GM19328 (cell line): ENCODE measurements around the gene RFX6.

Experiments
- ATAC-seq: cut with Tn5 transposase; IDR thresholded peaks from one replicate; pipeline ENCODE4 v1.9.1; 2021; ENCODE audit warnings: mild to moderate bottlenecking, moderate library complexity; ENCODE audit not compliant: unreplicated experiment

The RFX6 gene

DNA sequence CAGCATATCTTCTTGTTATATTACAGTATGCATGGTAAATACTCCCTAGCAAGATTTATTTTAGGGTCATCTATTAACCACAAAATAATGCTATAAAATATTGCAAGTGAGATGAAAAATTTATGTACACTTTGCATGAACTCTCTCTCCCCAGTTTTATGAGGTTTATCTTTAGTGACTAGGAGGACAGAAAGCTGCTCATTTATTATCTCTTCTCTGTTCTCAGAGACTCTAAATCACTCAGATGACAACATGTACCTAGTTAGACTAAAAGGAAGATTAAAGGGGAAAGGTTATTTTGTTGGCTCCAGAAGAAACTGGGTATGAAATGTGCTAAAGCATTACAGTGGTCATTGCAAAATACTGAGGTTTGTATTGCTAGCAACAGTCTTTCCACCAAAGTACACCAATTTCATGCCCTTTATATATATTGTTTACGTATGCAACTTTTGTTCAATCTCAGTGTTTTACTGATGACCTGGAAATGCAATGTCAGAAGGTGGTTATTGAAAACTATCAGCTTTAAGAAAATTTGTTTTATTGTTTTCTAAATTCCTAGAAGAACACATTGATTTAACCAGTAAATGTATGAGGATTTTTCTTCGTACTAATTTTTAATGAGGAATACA is 11.8 kb downstream of the RFX6 start:
- no peak for ATAC-seq

DNA sequence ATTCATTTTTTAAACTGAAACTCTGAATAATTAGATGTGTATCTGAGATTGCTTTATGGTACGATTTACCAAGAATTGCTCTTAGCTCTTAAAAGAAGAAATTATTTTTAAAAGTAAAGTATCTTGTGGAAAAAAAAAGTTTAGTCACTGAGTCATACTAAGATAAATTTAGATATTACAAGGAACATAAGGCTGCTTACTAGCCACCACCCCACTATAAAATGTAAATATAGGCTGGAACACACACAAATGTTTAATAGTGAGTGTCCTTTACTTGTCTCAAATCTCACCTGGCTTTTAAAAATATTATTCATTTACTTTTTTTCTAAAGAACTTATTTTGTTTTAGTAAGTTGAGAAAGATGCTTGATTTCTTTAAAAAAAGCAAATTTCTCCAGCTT is 17.6 kb downstream of the RFX6 start:
- no peak for ATAC-seq

- ATAC-seq, result no peak
Measured at GRCh38 chr6:116895935-116896334, 18.9 kb downstream of the RFX6 start.

- ATAC-seq, result no peak
Measured at GRCh38 chr6:116902634-116903033, 25.6 kb downstream of the RFX6 start.

DNA sequence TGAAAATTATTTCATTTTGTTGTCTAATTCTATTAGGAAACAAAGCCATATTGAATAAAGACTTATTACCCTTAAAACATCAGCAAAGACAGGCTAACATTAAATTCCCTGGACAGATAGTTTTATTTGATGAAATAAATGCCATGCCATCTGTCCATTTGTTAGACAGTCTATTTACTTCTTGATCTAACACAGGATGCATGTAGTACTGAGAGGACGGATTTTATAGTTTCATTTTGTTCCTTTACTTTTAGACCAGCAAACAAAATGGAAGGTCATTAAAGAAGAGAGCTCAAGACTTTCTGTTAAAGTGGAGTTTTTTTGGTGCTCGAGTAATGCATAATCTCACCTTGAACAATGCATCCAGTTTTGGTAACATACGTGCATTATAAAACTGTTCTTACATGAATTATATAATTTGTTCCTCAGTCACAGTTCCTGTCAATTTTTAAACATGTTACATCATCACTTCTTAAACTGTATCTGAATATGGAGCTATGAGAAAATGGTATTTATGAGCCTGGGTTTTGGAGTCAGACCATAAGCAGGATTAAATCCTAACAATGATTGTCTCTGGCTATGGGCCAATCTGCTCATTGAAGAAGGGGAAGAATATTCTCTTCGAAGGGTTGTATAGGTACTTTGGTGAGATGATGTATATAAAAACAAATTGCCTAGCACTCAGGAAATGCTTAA is 46.0 kb downstream of the RFX6 start:
- no peak for ATAC-seq

DNA sequence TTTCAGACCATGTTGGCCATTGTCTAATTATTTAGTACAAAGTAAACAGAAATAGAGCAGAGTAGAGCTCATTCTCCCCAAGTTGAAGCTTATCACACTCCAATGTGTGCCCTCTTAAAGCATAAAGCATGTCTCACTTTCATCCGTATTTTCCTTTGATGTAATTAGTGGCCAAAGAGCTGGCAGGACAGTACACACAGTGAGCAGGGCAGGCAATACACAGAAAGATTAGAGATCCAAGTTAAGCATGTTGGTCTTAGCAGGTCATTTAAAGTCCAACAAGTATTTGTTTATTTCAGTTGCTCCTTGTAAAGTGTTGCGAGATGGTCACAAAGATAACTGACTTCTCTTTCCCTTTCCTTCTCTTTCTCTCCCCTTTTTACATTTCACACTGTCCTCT is 47.2 kb downstream of the RFX6 start:
- ATAC-seq, result no peak

DNA sequence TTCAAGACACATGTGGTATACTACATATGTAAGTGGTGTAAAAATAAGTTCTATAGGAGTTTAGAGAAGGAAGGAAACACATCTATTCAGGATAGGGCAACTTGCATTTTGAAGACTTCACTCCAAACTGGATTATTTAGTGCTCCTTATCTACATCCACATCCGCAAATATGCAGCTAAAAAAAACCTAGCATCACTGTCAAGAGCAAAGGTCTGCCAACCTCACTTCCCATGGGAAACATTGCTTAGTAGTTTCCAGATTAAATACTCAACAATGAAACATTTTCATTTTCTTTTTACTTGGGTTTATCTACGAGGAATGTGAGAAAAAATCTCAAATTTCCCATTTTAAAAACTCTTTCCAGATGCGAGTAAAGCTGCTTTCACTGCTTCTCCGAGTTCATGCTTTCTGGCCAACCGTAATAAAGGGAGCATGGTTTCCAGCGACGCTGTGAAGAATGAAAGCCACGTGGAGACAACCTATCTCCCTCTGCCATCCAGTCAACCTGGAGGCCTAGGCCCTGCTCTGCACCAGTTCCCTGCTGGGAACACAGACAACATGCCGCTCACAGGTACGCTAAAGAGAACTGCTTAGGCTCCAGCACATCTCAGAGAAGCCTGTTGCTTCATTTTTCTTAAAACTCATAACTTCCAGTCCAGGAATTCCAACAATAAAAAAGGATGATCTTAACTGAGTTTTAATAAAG is 48.2 kb downstream of the RFX6 start:
- ATAC-seq, result no peak

DNA sequence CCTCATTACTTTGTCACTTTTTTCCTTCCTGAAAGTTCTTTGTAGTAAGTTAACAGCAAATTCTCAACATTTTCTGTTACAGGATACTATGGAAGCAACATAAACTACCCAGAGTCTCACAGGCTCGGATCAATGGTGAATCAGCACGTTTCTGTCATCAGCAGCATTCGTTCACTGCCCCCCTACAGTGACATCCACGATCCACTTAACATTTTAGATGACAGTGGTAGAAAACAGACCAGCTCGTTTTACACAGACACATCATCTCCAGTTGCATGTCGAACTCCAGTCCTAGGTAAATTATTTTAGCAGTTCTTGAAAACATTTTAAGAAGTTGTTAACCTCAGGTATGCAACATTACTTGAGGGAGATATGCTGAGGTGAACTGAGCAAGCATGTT is 51.6 kb downstream of the RFX6 start:
- ATAC-seq, result no peak

GRCh38 chr6:116929825-116930224 is 52.8 kb downstream of the RFX6 start:
- ATAC-seq, result no peak

DNA sequence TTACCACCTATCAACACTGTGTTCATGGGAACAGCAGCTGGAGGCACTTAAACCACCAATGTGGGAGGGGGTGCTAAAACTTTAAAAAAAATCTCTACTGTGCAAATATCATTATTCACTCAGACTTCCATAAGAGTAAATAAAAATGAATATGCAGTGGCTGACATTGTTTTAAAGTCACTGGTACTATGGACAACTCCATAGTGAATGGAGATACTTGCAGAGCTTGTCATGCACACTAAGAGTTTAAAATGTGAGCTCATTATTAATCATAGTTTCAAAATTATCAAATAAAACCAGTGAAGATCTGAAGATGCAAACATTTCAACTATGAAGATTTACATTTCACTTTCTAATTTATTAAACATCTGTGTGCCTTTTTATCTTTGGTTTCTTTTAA is 54.4 kb downstream of the RFX6 start:
- ATAC-seq, result no peak

DNA sequence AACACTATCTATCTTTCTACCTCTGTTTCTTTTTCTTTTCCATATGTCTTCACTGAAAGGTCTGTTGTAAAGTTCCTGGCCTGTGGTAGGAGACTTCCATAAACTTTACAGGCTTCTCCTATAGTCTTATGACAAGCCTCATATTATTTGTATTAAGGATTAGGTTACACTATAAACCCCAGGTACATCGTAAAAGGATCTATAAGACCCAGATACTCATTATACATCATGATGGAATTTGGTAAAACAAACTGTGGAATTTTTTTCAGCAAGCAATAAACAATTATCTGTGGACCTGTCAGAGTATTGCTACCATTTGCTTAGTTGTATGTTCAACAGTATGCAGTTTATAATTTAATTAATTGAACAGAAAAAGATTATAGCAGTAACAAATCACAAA is 55.5 kb downstream of the RFX6 start:
- ATAC-seq, result no peak

- no peak for ATAC-seq
Measured at GRCh38 chr6:116933485-116933884, 56.4 kb downstream of the RFX6 start.

- no peak for ATAC-seq
Measured at GRCh38 chr6:116938305-116938704, 61.3 kb downstream of the RFX6 start.

GRCh38 chr6:116941727-116942126 is 64.7 kb downstream of the RFX6 start:
- no peak for ATAC-seq

DNA sequence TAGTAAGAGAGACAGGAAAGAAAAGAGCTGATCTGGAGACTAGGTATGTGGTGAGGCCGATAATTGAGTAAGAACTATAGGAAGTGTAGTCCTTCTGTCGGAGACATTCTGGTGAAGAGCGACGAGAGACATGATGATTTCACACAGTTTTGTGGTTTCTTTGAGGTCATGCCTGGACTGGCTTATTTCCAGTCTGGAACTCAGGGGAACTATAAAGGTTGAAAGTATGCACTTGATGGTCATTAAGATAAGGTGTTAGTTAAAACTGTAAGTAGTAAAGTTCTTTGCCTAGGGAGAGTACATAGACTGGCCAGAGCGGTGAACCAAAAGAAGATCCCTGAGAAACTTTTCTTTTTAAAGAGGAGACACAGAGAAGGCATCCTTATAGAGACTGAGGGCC is 68.8 kb downstream of the RFX6 start:
- ATAC-seq, result no peak

DNA sequence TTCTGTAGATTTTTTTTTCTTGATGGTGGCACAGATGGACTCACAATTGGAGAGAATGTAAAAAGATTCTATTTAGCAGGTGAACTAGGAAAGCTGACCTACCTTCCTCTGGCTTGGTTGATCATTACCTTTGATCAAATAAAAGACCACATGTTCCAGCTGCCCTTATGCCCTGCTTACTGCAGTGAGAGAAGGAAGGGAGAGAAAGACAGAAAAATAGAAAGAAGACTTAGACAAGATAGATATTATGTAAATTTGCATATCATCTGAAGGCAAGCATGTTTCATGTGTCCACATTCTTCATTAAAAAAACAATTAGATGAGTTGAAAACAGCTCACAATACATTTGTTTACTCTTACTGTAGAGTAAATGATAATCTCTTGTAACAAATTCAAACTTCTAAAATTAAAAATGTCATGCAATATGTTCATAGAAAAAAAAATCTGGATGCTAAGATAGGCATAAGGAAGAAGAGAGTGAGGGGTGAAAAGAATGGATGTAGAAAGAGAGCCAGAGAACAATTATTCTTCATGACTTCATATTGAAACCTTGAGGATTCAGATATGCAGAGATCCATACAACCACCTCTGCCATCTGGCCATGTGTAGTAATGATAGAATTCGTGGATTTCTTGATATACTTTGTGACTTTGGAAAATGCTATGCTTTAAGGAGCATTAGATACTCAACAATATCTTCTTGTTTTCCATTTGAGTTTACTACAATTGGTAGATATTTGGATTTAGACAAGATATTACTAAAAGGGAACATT is 71.7 kb downstream of the RFX6 start:
- ATAC-seq, result no peak

DNA sequence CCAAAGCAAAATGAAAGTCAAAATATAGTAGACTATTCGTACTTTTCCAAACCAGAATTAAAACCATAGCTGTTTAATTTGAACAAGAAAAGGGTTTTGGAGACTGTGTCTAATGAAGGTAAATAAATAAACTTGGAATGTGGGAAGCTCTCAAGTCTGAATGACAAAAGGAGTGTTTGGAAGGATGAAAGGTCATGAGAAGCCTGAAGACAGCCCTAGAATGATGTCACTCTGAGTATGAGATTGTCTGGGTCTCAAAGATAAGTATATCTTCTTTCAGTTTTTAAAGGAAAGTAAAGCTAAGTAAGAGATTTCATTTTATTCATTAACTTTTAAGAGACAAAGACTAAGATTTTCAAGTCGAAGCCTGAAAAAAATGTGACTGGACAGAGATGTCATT is 72.9 kb downstream of the RFX6 start:
- no peak for ATAC-seq

DNA sequence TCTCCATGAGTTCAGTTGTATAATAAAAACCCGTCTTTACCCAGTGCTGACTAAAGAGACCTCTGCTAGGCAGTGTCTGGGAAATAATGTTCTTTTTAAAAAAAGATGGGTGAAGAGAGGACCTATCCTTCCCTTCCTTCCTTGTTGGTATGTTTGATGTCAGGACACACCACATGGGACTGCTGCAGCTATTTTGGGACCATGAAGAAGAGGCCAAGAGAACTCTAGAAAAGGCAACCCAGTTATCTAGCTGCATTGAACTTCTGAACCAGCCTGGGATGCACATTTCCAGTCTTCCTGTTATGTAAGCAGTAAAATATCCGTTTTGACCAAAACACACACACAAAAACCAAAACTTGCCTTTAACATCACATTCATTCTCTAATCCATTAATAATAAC is 77.3 kb downstream of the RFX6 start:
- no peak for ATAC-seq

GRCh38 chr6:116954938-116955337 is 77.9 kb downstream of the RFX6 start:
- no peak for ATAC-seq

GRCh38 chr6:116955773-116956172 is 78.7 kb downstream of the RFX6 start:
- no peak for ATAC-seq

GRCh38 chr6:116963972-116964371 is 86.9 kb downstream of the RFX6 start:
- ATAC-seq, result no peak
